GM23248 (cell line): ENCODE data around the gene MIEN1. TPM values are rescaled to one million over a fixed set of nuclear protein-coding genes. Genes with fewer than 3 reads are reported as not detected.
"Not testable (repeated sequence)": the region's sequence is repeated elsewhere in the genome, so short reads cannot be mapped to it uniquely, and the experiment has no call there.

Source experiments
- DNase-seq: peaks from one replicate; pipeline ENCODE4 v3.0.0-alpha.2; 2015
- H2AFZ ChIP-seq: fragments of 200-600 bp; sonication (generic); 2 replicates; pipeline ENCODE4 v1.6.1; 2016; ENCODE audit warnings: antibody characterized with exemption
- H3F3A ChIP-seq: fragments of 200-600 bp; sonication (generic); 2 replicates; pipeline ENCODE4 v1.6.1; 2016; ENCODE audit warnings: mild to moderate bottlenecking, antibody characterized with exemption, mixed run types; ENCODE audit not compliant: insufficient read depth
- H3K27ac ChIP-seq: fragments of 200-600 bp; sonication (generic); 2 replicates; pipeline ENCODE4 v1.5.1; 2016; ENCODE audit warnings: mild to moderate bottlenecking
- H3K27me3 ChIP-seq: fragments of 200-600 bp; sonication (generic); replicated peaks from 2 replicates; pipeline ENCODE4 v1.6.1; 2016; ENCODE audit warnings: mild to moderate bottlenecking; ENCODE audit not compliant: insufficient read depth
- H3K36me3 ChIP-seq: fragments of 200-600 bp; sonication (generic); 2 replicates; pipeline ENCODE4 v1.6.1; 2016; ENCODE audit warnings: low read depth, mild to moderate bottlenecking
- H3K4me1 ChIP-seq: fragments of 200-600 bp; sonication (generic); 2 replicates; pipeline ENCODE4 v1.6.1; 2016; ENCODE audit warnings: mild to moderate bottlenecking; ENCODE audit not compliant: insufficient read depth
- H3K4me2 ChIP-seq: fragments of 200-600 bp; sonication (generic); one replicate; pipeline ENCODE4 v1.6.1; 2016; ENCODE audit warnings: mild to moderate bottlenecking; ENCODE audit not compliant: unreplicated experiment
- H3K4me3 ChIP-seq: fragments of 200-600 bp; sonication (generic); 2 replicates; pipeline ENCODE4 v1.5.1; 2016; ENCODE audit warnings: mild to moderate bottlenecking
- H3K79me2 ChIP-seq: fragments of 200-600 bp; sonication (generic); 2 replicates; pipeline ENCODE4 v1.6.1; 2016; ENCODE audit warnings: mild to moderate bottlenecking; ENCODE audit not compliant: insufficient read depth
- H3K9ac ChIP-seq: fragments of 200-600 bp; sonication (generic); 2 replicates; pipeline ENCODE4 v1.6.1; 2016; ENCODE audit warnings: mild to moderate bottlenecking
- H3K9me2 ChIP-seq: fragments of 200-600 bp; sonication (generic); 2 replicates; pipeline ENCODE4 v1.6.1; 2016; ENCODE audit warnings: mixed run types, mild to moderate bottlenecking, moderate library complexity; ENCODE audit not compliant: insufficient read depth
- H3K9me3 ChIP-seq: fragments of 200-600 bp; sonication (generic); one replicate; pipeline ENCODE4 v1.6.1; 2017; ENCODE audit warnings: low read depth
- H4K20me1 ChIP-seq: fragments of 200-600 bp; sonication (generic); 2 replicates; pipeline ENCODE4 v1.6.0; 2016; ENCODE audit not compliant: insufficient read depth
- EZH2 ChIP-seq: fragments of 200-600 bp; sonication (generic); IDR thresholded peaks from 2 replicates; pipeline ENCODE4 v1.6.1; 2018; ENCODE audit warnings: antibody characterized with exemption, mild to moderate bottlenecking; ENCODE audit not compliant: insufficient read depth, poor library complexity, severe bottlenecking
- EZH2phosphoT487 ChIP-seq: fragments of 200-600 bp; sonication (generic); IDR thresholded peaks from 2 replicates; pipeline ENCODE4 v1.6.1; 2018; ENCODE audit warnings: antibody characterized with exemption, moderate library complexity, mild to moderate bottlenecking, low read depth; ENCODE audit not compliant: insufficient read depth
- WGBS, 2 experiments: methylation state at CpG; one replicate each; pipeline ENCODE4 v1.1.6; 2015 to 2017; ENCODE audit warnings: low lambda C conversion rate in 2 of 2, low coverage in 1 of 2; ENCODE audit errors: missing lambda C conversion rate in 2 of 2; 5-methylcytosine and 5-hydroxymethylcytosine counted together
- in situ Hi-C: fragments of 300-500 bp; cut with MboI; formaldehyde crosslinking; loops from 2 replicates; pipeline ENCODE4 v1.15.0; 2020
- polyA plus RNA-seq: library from polyadenylated mRNA; unstranded; fragments of >200 nt; fragmentation: Nextera tagmentation; extraction: Ambion mirVana; gene quantifications from 2 replicates; pipeline ENCODE4 v1.2.1, GENCODE V29; 2016
- total RNA-seq: library from RNA; depleted of rRNA; stranded (reverse); fragments of >200 nt; shearing (Covaris generic); gene quantifications from 2 replicates; pipeline ENCODE4 v1.2.3, GENCODE V29; 2014

MIEN1 gene
- total and polyA plus RNA-seq, 2 experiments from 2014 or later = 33.6 to 85.4 TPM

- Histone ChIP-seq H3K4me1 (peaks cover 11% of the 10 kb centered on the region), H3K9me3 (no peaks in the 10 kb centered on the region), H3K9me2 (no peaks in the 10 kb centered on the region), H3K4me2 (peak overlapping the region; percentile 98), H3K9ac (peak overlapping the region; percentile 85), H3K36me3 (no peaks in the 10 kb centered on the region), H3F3A (no peaks in the 10 kb centered on the region), H3K27me3 (no peaks in the 10 kb centered on the region), H4K20me1 (no peaks in the 10 kb centered on the region), H3K79me2 (peaks cover 64% of the 10 kb centered on the region), H2AFZ (peak overlapping the region; percentile 97), H3K27ac (no peak overlapping the region), H3K4me3 (peak overlapping the region; percentile 81)
- DNase-seq = peak; percentile 64
- in situ Hi-C loops = no loop called here
- TF ChIP-seq EZH2phosphoT487 (no peak), EZH2 (no peak)
- WGBS, 2 experiments = 1 to 2% methylated on average over 42 to 51 of the region's 57 CpGs
Observed at GRCh38 chr17:39700148-39700987, 30.0 kb downstream of the MIEN1 start.

- WGBS, 2 experiments = 1 to 3% methylated on average over 13 to 20 of the region's 20 CpGs
- Histone ChIP-seq H3K27me3 (no peaks in the 10 kb centered on the region), H3K4me3 (peak within 1 kb of the TSS; percentile 81), H3K9ac (peak within 1 kb of the TSS; percentile 85), H3K9me3 (no peaks in the 10 kb centered on the region), H2AFZ (peak within 1 kb of the TSS; percentile 97), H3K27ac (peak within 1 kb of the TSS; percentile 28; the same call in 1 of the 2 replicates), H3K36me3 (no peaks in the 10 kb centered on the region), H4K20me1 (no peaks in the 10 kb centered on the region), H3F3A (no peaks in the 10 kb centered on the region), H3K4me1 (peaks cover 11% of the 10 kb centered on the region), H3K79me2 (peaks cover 58% of the 10 kb centered on the region), H3K9me2 (no peaks in the 10 kb centered on the region), H3K4me2 (peak within 1 kb of the TSS; percentile 98)
- TF ChIP-seq EZH2 (no peak), EZH2phosphoT487 (no peak)
- in situ Hi-C loops = no loop called here
- DNase-seq = peak; percentile 84
Observed at GRCh38 chr17:39699818-39700147, 30.5 kb downstream of the MIEN1 start, which contains the start of gene ERBB2. Gene ERBB2 (plus strand): TSS chr17:39700064. CDS start chr17:39700239, 175 bp downstream.

DNA sequence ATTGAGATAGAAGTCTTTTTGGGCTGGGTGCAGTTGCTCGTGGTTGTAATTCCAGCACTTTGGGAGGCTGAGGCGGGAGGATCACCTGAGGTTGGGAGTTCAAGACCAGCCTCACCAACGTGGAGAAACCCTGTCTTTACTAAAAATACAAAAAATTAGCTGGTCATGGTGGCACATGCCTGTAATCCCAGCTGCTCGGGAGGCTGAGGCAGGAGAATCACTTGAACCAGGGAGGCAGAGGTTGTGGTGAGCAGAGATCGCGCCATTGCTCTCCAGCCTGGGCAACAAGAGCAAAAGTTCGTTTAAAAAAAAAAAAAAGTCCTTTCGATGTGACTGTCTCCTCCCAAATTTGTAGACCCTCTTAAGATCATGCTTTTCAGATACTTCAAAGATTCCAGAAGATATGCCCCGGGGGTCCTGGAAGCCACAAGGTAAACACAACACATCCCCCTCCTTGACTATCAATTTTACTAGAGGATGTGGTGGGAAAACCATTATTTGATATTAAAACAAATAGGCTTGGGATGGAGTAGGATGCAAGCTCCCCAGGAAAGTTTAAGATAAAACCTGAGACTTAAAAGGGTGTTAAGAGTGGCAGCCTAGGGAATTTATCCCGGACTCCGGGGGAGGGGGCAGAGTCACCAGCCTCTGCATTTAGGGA lies 31.0 kb downstream of the MIEN1 start:
- in situ Hi-C loops, H3K9me2 ChIP-seq, H4K20me1 ChIP-seq, H3K9me3 ChIP-seq, H3K36me3 ChIP-seq, H3K27me3 ChIP-seq, H3F3A ChIP-seq, DNase-seq: not testable (repeated sequence)
- H3K4me1 ChIP-seq = peaks cover 11% of the 10 kb centered on the region
- H3K9ac ChIP-seq = peak overlapping the region; percentile 85
- H3K27ac ChIP-seq = peak overlapping the region; percentile 28; the same call in 1 of the 2 replicates
- 45 to 46% methylated on average over 11 of the region's 11 CpGs for WGBS, 2 experiments
- peak overlapping the region; percentile 98 for H3K4me2 ChIP-seq
- peak overlapping the region; percentile 97 for H2AFZ ChIP-seq
- H3K79me2 ChIP-seq = peaks cover 53% of the 10 kb centered on the region
- H3K4me3 ChIP-seq = peak overlapping the region; percentile 81

DNA sequence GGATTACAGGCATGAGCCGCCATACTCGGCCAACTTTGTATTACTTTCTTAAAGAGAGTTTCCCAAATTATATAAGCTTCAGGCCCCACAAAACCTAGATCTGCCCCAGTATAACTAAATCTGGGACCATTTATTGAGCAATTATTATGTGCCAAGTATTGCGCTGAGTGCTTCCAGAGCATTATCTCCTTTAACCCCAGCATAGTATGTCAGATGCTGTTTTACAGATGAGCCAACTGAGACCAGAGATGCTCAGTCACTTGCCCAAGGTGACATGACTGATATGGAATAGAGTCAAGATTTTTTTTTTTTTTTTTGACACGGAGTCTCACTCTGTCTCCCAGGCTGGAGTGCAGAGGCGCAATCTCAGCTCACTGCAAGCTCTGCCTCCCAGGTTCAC lies 32.4 kb downstream of the MIEN1 start:
- Histone ChIP-seq H3K4me3 (no peak overlapping the region), H3K4me2 (no peak overlapping the region), H3K79me2 (peaks cover 40% of the 10 kb centered on the region), H3F3A (no peaks in the 10 kb centered on the region), H3K27me3 (no peaks in the 10 kb centered on the region), H4K20me1 (no peaks in the 10 kb centered on the region), H3K27ac (no peak overlapping the region), H2AFZ (no peak overlapping the region), H3K9me3 (no peaks in the 10 kb centered on the region), H3K9me2 (no peaks in the 10 kb centered on the region), H3K9ac (no peak overlapping the region), H3K36me3 (no peaks in the 10 kb centered on the region), H3K4me1 (peaks cover 11% of the 10 kb centered on the region)
- TF ChIP-seq EZH2 (no peak), EZH2phosphoT487 (no peak)
- in situ Hi-C loops = no loop called here
- 81 to 83% methylated on average over 5 of the region's 5 CpGs for WGBS, 2 experiments
- DNase-seq = no peak
